Measurements from ENCODE around the gene MLLT1.

The MLLT1 gene

DNA sequence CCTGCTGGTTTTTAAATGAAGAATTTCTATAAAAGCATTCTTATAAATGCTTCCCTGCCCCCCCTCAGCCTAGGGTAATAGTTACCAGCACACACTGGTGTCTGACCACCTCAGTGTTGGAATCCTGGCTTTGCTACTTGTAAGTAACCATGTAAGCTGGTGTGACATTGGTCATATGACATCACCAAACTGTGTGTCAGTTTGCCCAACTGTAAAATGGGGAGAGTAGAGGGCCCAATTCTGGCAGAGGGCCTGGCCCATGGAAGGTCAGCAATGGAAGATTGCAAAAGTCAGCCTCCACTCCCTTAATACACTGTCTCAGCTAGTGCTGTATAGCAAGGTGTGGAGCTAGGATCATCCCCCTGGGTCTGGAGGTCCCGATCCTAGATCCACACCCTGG lies 112.7 kb downstream of the MLLT1 start:
- no peak overlapping the region for H3K4me2 ChIP-seq
- H3K27ac ChIP-seq, result no peak overlapping the region
- no peaks in the 10 kb centered on the region for H3K36me3 ChIP-seq
- no peak overlapping the region for H3K4me3 ChIP-seq
- no peak for TF ChIP-seq Cebpa-rat (IDR thresholded peaks at IDR 0.05)
- no peaks in the 10 kb centered on the region for H3K27me3 ChIP-seq
- peaks cover 13 to 29% (median 19%) of the 10 kb centered on the region in 11 experiments; a peak in 16 of 22 replicates for H3K9me3 ChIP-seq (replicated peaks in 1 of 11)
- H4K20me1 ChIP-seq, result no peaks in the 10 kb centered on the region
- H3K4me1 ChIP-seq, result peaks cover 0 to 7% (median under 1%) of the 10 kb centered on the region in 10 experiments; a peak in 10 of 20 replicates
- H3K9ac ChIP-seq, result no peak overlapping the region

- no peaks in the 10 kb centered on the region for H3K36me3 ChIP-seq
- no peak overlapping the region for H3K27ac ChIP-seq
- H3K4me1 ChIP-seq, result peaks cover 6 to 14% (median 9%) of the 10 kb centered on the region in 10 experiments; a peak in 16 of 20 replicates
- peaks cover under 1 to 14% (median 9%) of the 10 kb centered on the region in 11 experiments; a peak in 7 of 22 replicates for H3K9me3 ChIP-seq (replicated peaks in 1 of 11)
- TF ChIP-seq Cebpa-rat (IDR thresholded peaks at IDR 0.05), result no peak
- no peak overlapping the region for H3K9ac ChIP-seq
- no peaks in the 10 kb centered on the region for H4K20me1 ChIP-seq
- no peak overlapping the region for H3K4me2 ChIP-seq
- H3K27me3 ChIP-seq, result no peaks in the 10 kb centered on the region
- no peak overlapping the region for H3K4me3 ChIP-seq
Measured at GRCh38 chr19:6164906-6165531, 114.8 kb downstream of the MLLT1 start.

- H3K9me3 ChIP-seq (replicated peaks in 1 of 11), result peaks cover 17 to 27% (median 21%) of the 10 kb centered on the region in 11 experiments
- H3K4me1 ChIP-seq, result peaks cover 7 to 19% (median 13%) of the 10 kb centered on the region in 10 experiments; a peak in 16 of 20 replicates
- TF ChIP-seq Cebpa-rat (IDR thresholded peaks at IDR 0.05), result no peak
- H3K27me3 ChIP-seq, result no peaks in the 10 kb centered on the region
- no peaks in the 10 kb centered on the region for H3K36me3 ChIP-seq
- H3K4me2 ChIP-seq, result peak overlapping the region; percentile 23 to 61 (median 47); a peak in 16 of 22 replicates
- peak overlapping the region in 4 of 11 experiments; percentile 11 to 41 (median 30); a peak in 5 of 22 replicates for H3K27ac ChIP-seq
- peak overlapping the region in 2 of 10 experiments; percentile 2 to 16; a peak in 1 of 20 replicates for H3K4me3 ChIP-seq
- H3K9ac ChIP-seq, result no peak overlapping the region
- no peaks in the 10 kb centered on the region for H4K20me1 ChIP-seq
Measured at GRCh38 chr19:6161271-6161850, 118.4 kb downstream of the MLLT1 start.

Data from BLaER1 treated with 17β-estradiol and CSF1 and Interleukin-3, amounts not matched to agents 10 nM and 100 nM (cell line).